GM21529 (cell line): ENCODE measurements around the gene PGM5.

Experiments used
- ATAC-seq: cut with Tn5 transposase; IDR thresholded peaks from one replicate; pipeline ENCODE4 v1.9.1; 2021; ENCODE audit not compliant: unreplicated experiment

PGM5 gene

GRCh38 chr9:68431307-68431706, 74.9 kb downstream of the PGM5 start:
- ATAC-seq = no peak

DNA sequence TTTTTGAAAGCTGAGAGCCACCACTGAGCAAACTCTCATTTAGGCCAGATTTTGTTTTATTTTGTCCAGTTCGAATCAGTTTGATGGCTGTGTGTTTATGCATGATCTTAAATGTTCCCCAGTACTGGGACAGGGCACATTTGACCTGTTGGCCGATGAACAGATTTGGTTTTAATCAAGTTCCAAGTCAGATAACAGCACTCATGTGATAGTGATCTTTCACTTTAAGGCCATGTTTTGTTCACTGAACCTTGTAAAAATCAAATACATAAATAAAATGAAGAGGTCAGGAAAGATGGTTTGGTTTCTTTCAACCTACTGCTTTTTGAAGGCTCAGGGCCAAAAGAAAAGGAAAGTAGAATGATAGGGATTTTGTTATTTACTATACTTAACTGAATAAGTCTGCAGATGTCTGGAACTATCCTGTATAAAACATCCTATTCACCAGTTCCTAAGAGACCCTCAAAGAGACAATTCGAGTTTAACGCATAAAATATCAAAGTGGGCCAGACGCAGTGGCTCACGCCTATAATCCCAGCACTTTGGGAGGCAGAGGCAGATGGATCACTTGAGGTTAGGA, 77.2 kb downstream of the PGM5 start:
- no peak for ATAC-seq

- ATAC-seq = no peak
Observed at GRCh38 chr9:68437785-68438184, 81.4 kb downstream of the PGM5 start.

DNA sequence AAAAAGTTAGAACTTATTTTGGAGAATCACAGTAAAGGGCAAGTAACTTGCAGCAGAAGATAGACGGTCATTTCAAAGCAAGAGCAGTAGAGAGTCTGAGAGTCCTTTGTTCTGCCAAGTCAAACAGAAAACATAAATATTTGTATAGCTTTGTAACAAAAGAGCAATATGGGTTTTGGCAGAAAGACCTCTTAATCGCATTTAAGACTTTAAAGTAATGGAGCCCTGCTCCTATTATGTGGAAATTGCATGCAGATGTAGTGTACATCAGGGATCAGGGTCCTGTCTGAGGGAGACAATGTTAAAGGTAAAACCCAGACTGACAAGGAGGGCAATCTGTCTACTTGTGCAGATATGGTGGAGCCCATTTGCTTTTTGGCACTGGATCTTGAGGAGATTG, 87.2 kb downstream of the PGM5 start:
- no peak for ATAC-seq

DNA sequence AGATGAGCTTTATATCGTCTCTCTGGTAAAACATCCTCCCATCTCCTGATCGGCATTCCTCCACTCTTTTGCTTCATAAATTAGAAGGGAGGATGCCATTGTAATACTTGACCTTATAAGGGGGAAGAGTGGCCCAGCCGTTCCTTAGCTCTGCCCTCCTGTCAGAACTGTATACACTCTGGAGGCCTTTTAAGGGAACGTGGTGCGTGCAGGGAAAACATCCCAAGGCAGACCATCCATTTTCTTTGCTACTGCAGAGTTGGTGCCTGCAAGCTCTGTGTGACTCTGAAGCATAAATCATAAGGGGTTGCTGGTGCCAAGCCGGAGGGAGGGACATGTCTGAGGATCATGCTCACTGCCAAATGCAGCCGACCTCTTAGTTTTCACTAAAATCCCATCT, 90.4 kb downstream of the PGM5 start:
- ATAC-seq = no peak

DNA sequence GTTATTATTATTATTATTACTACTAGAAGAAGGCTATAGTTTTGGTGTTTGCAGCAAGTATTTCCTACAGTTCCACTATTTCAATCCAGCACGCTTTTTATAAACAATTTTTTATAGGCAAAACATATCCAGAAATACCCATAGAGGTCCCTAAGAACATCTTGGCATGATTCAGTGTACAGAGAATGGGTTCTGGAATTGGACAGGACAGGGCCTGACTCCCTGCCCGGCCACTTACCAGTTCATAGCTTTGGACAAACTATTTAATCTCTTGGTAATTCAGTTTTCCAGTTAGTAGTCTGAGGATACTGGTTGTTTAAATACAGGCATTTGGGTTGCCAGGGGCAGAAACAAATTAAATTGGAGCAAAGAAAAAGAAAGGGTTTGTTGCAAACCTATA, 91.2 kb downstream of the PGM5 start:
- ATAC-seq = no peak

DNA sequence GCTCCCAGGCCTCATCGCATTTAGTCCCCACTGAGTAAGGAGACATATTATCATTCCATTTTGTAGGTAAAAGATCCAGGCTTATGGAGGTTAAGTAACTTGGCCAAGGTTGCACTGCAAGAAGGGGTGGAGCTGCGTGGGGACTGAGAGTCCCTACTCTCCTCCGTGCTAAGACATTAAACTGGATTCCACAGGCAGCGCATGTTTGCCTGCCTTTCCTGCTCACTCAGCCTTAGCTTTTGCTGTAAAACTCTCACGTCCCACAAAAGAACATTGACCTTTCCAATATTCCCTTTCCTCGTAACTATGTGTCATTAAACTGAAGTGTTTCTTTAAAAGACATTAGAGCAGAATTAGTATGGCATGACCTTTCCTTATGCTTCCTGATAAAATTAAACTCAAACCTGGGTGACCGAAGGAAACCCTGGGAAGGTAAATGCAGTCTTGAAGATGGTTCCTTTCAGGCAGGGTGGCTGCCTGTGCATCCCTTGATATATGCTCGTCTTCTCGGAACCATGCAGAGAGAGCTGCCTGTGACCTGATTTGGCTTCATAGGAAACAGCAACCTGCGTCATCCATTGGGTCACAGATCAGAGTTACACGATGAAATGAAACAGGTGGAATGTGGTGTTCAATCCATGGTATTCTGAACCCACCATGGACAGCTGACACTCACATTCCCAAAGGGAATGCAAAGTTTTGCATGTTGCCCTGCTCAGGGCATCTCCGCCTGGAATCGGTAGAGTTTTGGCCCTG, 98.3 kb downstream of the PGM5 start:
- ATAC-seq = no peak

GRCh38 chr9:68455451-68455850, 99.0 kb downstream of the PGM5 start:
- ATAC-seq = no peak

DNA sequence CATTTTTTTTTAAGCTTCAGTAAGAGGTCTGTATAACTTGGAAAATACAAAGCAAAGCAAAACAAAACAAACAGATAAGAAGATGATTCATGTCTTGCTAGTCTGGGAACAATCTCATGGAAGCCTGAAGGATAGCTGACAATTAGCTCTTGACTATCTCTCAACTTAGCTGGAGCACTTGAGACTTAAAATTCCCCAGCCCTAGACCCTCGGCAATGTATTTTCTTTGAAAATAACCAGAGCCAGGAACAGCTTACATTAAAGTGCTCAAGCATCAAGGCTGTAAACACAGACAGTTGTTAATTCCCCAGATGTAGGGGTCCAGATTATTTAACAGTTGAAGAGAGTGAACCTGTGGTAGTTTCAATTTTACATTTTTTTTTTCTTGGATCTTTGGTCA, 101.4 kb downstream of the PGM5 start:
- no peak for ATAC-seq

DNA sequence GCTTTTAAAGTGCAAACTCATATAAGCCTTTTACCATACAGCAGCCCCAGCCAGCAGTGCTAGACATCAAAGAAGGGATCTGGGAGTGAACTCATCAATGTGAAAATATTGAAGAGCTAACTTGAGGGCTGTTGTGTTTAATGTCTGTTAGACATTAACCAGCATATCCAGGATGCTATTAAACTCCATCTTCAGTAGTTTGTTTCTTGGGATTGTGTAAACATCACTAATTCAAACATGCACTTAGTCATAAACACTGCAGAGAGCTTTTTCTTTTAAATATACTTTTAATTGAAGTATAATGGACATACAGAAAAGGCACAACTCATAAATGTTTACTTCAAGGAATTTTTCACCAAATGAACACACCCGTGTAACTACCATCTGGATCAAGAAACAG, 102.5 kb downstream of the PGM5 start:
- ATAC-seq = no peak

- no peak for ATAC-seq
Observed at GRCh38 chr9:68462105-68462775, 105.8 kb downstream of the PGM5 start.

- no peak for ATAC-seq
Observed at GRCh38 chr9:68470067-68470466, 113.7 kb downstream of the PGM5 start.

- no peak for ATAC-seq
Observed at GRCh38 chr9:68470634-68471033, 114.2 kb downstream of the PGM5 start.

GRCh38 chr9:68472119-68472518, 115.7 kb downstream of the PGM5 start:
- ATAC-seq = no peak

DNA sequence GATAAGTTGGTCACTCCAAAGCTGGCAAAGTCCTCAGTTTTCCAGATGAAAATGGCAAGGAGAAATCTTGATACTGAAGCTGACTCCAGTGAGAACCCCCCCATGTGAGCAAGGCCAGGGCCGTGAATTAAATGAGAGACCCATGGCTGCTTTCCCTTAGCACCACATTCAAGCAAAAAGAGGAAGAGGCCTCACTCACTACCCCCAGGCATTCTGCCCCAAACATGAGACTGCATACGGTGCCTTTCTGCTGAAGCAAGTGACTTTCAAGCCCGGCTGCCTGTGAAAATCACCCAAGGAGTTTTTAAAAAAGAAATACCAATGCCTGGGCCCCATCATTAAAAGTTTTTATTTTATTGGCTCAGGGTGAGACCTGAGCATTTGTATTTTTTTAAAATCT, 117.4 kb downstream of the PGM5 start:
- ATAC-seq = no peak

DNA sequence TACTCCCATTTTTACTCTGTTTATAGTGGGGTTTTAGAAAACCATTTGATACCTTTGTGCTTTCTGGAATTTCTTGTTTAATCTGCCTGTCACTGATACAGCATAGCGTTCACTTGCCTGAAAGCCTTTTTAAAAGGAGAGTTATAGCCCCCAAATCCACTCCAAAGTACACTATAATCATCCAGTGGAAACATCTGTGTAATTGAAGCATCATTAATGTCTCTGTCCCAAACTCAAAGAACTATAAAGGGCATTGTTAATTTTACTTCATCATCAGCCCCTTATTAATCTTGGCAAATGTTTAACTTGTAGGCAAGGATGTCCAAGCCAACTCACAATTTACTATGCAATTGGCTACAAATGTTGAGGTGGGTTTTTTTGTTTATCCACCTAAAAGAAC, 120.0 kb downstream of the PGM5 start:
- ATAC-seq = no peak

- ATAC-seq = no peak
Observed at GRCh38 chr9:68476847-68477246, 120.4 kb downstream of the PGM5 start.

GRCh38 chr9:68480807-68481206, 124.4 kb downstream of the PGM5 start:
- ATAC-seq = no peak

GRCh38 chr9:68482548-68482947, 126.1 kb downstream of the PGM5 start:
- ATAC-seq = no peak

DNA sequence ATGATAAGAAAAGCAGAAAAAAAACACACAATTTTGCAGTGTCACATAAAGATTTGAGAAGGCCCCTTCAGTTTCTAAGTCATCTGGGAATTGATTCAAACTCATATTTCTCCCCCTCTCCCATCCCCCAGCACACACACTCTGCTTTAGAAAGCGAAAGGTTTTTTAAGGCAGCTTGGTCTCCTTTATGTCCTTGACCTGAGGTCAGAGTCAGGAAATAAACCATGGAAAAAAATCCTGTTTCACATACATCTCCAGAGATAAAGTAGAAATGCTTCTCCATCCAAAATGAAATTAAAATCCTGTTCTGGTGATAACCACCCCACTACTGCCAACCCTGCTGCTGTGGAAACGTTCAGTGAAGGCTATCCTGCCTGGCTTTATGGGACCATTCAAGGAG, 131.7 kb downstream of the PGM5 start:
- ATAC-seq = no peak

DNA sequence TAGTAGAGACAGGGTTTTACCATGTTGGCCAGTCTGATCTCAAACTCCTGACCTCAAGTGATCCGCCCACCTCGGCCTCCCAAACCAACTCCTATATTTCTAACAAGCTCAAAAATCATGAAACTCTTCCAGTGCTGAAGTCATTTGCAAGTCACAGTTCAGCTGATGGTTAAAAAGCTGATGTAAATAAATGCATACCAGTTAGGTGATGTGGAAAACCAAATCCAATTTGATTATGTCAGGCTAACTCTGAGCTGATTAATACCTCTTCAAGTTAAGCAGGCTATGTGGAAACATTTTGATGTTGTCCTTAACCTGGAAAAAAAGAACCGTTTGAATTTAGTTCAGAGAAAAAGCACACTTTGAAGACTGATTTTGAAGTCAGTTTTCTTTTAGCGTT, 133.2 kb downstream of the PGM5 start:
- ATAC-seq = no peak

DNA sequence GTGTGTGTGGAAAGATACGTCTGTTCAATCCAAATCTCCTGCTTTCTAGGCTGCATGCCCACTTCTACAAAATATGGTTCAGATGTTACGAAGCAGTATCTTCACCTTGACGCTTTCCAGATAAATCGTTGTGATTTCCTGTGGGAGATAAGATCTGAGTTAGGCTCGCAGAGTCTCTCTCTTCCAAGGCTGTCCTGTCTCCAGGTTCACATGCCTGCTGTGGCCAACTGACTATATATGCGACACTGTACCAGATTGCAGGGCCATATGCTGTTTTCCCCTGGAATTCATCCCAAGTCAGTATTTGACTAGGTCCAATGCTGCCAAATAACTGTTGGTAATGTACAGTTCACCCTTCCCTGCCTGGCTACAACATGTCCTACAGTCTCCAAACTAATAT, 136.4 kb downstream of the PGM5 start:
- ATAC-seq = no peak
